GM19238 (cell line): Measurements from ENCODE around the gene ATP2A3.
"Not testable (repeated sequence)": the region's sequence is repeated elsewhere in the genome, so short reads cannot be mapped to it uniquely, and the experiment has no call there.

ENCODE experiments used
- DNase-seq: peaks from one replicate; pipeline ENCODE4 v3.0.0; 2011; ENCODE audit warnings: low spot score; ENCODE audit not compliant: insufficient read length

The ATP2A3 gene

GRCh38 chr17:3956327-3956957 is 7.8 kb downstream of the ATP2A3 start:
- DNase-seq, result no peak

- no peak for DNase-seq
These were observed 8.6 kb downstream of the ATP2A3 start for GRCh38 chr17:3955673-3955988.

- DNase-seq, result no peak
These were observed 9.1 kb downstream of the ATP2A3 start for GRCh38 chr17:3954976-3955672.

GRCh38 chr17:3954086-3954485 is 10.2 kb downstream of the ATP2A3 start:
- DNase-seq, result no peak

GRCh38 chr17:3953542-3953941 is 10.7 kb downstream of the ATP2A3 start:
- DNase-seq, result no peak

GRCh38 chr17:3952186-3952585 is 12.1 kb downstream of the ATP2A3 start:
- no peak for DNase-seq

- DNase-seq, result no peak
These were observed 12.8 kb downstream of the ATP2A3 start for GRCh38 chr17:3951420-3951819.

- no peak for DNase-seq
These were observed 13.2 kb downstream of the ATP2A3 start for GRCh38 chr17:3951003-3951402.

GRCh38 chr17:3950584-3950983 is 13.7 kb downstream of the ATP2A3 start:
- no peak for DNase-seq

- no peak for DNase-seq
These were observed 14.8 kb downstream of the ATP2A3 start for GRCh38 chr17:3949418-3949817.

GRCh38 chr17:3948551-3948950 is 15.7 kb downstream of the ATP2A3 start:
- not testable (repeated sequence) for DNase-seq

GRCh38 chr17:3947318-3947810 is 16.9 kb downstream of the ATP2A3 start:
- no peak for DNase-seq

GRCh38 chr17:3946711-3947235 is 17.5 kb downstream of the ATP2A3 start:
- no peak for DNase-seq

- DNase-seq, result peak; percentile 56
These were observed 19.5 kb downstream of the ATP2A3 start for GRCh38 chr17:3944485-3945388.

GRCh38 chr17:3943240-3943891 is 20.9 kb downstream of the ATP2A3 start:
- DNase-seq, result no peak

GRCh38 chr17:3940965-3941698 is 23.1 kb downstream of the ATP2A3 start:
- DNase-seq, result no peak

GRCh38 chr17:3937359-3937758 is 26.9 kb downstream of the ATP2A3 start:
- no peak for DNase-seq

GRCh38 chr17:3935825-3936355 is 28.3 kb downstream of the ATP2A3 start:
- no peak for DNase-seq

GRCh38 chr17:3935140-3935542 is 29.1 kb downstream of the ATP2A3 start:
- DNase-seq, result peak; percentile 44

GRCh38 chr17:3929764-3930163 is 34.5 kb downstream of the ATP2A3 start:
- no peak for DNase-seq
